HG02763 (cell line): ENCODE measurements around the gene BRI3BP.
"Not testable (repeated sequence)": the region's sequence is repeated elsewhere in the genome, so short reads cannot be mapped to it uniquely, and the experiment has no call there.

ENCODE experiments used
- ATAC-seq: cut with Tn5 transposase; IDR thresholded peaks from one replicate; pipeline ENCODE4 v1.9.1; 2021; ENCODE audit warnings: mild to moderate bottlenecking, moderate library complexity; ENCODE audit not compliant: unreplicated experiment

Gene BRI3BP

DNA sequence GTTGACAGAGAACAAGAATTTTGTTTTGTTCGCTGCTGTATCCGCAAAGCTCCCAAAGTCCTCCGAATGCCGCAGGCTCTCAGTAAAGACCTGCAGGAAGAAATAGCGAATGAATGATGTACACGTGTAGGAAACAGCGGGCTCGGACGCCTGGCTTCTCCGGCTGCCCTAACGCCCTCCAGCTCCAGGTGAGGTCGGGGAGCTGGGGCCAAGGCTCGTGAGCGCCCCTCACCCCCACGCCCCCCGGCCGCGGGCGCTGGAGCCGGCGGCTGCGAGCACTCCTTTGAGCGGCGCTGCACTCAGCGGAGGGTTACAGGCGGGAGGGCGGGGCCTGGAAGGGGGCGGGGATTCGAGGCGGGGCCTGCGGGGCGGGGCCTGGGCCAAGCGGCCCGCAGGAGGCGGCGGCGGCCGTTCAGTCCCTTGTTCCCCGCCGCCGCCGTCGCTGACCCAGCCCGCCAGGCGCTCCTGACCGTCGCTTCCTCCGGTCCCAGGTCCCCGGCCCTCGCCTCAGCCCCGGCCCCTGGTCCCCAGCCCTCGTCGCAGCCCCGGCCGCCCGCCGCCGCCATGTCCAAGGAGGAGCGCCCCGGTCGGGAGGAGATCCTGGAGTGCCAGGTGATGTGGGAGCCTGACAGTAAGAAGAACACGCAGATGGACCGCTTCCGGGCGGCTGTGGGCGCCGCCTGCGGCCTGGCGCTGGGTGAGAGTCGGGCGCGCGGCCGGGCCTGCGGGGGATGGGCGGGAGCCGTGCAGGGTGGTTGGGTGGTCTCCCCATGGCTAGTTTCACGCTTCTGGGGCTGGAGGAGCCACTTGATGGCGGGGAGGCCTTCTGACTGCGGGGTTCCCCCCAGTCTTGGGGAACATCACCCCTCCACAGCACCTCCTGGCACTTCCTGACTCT is 71.8 kb downstream of the BRI3BP start, which contains the start of gene AACS:
AACS (plus strand) TSS at position 415 of the 898 bp plus-strand sequence; CDS start at position 565, 150 bp downstream.
- peak; percentile 89 for ATAC-seq

DNA sequence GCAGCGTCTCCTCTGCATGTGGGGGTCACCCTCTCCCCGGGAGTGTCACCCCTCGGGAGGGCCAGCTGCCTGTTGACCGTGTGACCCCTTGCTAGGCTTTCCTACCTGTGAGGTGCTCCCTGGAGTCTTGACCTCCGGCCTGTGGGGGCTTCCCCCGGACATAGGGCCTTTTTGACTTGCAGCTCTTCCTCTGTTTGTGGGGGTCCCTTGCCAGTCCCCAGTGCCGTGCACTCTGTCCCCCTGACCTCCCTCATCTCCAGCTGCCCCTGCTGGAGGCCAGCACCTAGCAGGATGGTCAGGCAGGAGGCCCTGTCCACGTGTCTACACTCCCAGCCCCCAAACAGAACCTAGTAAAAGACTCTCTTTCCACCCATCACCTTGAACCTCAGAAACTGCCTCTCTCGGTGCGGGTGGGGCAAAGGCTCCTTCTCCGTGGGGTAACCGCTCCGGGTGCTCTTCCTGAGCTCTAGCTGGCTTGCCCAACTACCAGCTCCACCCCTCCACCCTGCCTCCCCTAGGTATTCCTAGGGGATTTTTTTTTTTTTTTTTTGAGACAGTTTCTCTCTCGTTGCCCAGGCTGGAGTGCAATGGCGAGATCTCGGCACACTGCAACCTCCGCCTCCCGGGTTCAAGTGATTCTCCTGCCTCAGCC is 72.6 kb downstream of the BRI3BP start:
- no peak for ATAC-seq

DNA sequence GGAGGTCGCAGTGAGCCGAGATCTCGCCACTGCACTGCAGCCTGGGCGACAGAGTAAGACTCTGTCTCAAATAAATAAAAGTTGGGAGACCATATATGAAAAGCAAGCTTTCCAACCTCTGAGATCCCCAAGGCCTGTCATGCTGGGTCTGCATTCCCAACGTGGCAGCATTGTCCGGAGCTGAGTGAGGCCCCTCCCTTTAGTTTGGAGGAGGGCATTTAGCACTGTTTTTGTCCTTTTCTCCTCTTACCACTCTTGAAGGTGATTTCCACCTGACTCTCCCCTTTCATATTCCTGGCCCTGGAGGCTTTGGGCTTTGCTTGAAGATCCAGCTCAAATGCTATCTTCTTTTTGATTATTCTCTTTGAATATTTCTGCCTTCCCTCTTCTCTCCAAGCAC is 74.9 kb downstream of the BRI3BP start:
- no peak for ATAC-seq

DNA sequence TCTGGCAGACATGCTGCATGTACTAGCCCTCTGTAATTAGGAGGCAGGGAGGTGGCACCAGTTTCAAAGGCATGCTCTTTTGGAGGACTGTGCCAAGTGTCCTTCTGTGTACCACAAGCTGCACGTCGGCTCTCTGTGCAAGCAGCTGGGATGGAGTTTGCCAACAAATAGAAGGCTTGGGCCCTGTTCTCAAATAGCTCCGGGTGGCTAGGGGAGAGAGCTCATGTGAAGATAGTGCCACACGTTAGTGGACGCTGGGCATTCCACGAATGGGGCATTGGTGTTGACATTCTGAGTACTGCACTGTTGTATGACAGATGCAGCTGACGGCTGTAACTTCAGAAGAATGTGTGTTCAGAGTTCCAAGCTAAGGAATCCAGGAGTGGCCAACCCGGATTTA is 76.2 kb downstream of the BRI3BP start:
- ATAC-seq = no peak

DNA sequence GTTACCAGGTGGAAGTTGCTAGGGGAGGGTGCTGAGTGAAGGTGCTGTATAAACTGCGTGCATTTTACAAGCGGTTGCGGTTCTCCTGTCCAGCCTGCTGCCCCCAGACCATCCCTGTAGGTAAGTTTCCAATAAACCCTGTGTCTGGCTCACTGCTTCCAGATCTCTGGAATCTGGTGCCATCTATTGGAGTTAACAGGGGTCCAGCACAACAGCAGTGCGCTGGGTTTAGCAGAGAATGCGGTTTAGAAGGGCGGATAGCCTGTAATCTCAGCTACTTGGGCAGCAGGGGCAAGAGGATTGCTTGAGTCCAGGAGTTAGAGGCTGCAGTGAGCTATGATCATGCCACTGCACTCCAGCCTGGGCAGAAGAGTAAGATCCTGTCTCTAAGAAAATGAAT is 76.7 kb downstream of the BRI3BP start:
- ATAC-seq = no peak

DNA sequence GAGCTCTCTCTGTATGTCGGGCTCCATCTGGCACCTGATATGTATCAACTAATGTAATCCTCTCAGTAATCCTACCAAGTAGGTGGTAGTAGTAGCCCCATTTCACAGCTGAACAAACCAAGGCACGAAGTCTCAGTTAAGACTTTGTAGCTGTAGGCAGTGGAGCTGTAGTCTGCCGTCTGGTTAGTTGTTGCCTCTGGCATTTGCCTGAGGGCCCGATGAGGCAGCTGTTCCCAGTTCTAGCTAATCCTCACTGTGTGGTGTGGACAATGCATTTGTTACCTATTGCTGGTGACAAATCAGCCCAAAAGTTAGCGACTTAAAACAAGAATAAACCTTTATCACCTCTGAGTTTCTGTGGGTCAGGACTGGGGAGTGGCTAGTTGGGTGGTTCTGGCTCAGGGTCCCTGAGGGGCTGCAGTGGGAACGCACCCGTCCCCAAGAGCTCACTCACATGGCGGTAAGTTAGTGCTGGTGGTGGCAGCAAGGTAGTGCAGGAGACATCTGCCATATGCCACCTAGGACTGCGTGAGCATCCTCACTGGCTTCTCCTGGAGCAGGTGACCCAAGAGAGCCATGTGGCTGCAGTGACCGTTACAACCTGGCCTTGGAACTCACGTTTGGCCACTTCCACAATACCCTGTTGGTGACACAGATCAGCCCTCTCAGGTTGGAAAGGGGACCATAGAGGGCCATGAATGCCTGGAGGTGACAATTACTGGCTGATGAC is 77.4 kb downstream of the BRI3BP start:
- no peak for ATAC-seq

DNA sequence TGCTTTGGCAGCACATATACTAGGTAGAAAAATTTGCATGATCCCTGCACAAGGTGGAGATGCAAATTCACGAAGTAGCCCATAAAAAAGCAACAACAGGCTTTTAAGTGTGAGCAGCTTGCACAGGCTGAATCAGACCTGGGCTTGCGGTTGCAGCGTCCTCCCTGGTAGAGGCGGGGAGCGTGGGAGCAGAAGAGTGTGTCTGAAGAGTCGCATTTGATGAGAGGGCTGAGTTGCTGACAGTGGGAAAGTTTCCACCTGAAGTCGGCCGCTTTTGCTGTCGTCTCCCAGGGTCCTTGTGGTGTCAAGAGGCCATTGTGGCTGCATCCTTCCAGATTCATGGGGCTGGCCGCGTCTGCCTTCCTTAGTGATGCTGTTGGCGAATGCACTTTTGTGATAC is 78.0 kb downstream of the BRI3BP start:
- no peak for ATAC-seq

DNA sequence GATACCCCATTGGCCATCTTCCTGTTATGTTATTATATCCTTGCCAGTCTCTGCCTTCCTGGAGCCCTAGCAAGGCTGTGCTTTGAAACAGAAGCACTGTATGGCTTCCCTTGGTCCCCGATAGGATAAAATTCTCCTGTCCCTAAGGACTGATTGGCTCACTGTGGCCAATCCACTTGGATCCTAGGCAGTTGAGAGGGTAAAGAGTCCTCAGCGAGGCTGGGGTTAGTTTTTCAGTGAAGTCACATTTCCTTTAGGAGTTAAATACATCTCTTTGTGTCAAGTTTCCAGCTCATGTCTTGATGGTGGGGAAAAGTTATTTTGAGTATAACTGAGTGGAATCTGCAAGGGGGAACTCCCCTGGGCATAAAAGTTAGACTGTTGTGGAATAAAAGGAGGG is 79.1 kb downstream of the BRI3BP start:
- no peak for ATAC-seq

DNA sequence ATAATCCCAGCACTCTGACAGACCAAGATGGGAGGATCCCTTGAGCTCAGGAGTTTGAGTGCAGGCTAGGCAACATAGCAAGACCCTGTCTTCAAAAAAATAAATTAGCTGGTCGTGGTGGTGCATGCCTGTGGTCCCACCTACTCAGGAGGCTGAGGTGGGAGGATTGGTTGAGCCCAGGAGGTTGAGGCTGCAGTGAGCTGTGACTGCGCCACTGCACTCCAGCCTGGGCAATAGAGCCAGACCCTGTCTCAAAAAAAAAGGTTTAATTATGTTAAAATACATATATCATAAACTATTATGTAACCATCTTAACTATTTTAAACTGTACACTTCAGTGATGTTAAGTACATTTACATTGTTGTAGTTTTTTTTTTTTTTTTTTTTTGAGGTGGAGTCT is 80.8 kb downstream of the BRI3BP start:
- ATAC-seq = not testable (repeated sequence)

DNA sequence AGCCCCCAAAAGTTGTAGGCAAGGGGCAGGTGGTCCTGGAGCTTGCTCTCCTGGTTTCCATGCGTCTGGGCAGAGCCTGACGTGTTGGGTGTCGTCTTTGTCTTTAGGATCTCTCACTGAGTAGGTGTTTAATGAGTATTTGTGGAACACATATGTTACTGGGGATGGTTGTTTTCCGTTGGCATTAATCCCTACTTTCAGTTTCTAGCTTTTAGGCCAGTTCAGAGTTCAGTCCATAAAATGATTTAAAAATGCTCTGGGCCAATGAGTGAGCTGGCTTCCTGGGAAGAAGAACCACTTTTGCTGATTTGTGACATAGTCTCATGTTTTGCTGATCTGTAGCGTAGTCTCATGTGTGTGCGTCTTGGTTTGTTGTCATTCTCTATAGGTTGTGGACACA is 82.7 kb downstream of the BRI3BP start:
- ATAC-seq = no peak

DNA sequence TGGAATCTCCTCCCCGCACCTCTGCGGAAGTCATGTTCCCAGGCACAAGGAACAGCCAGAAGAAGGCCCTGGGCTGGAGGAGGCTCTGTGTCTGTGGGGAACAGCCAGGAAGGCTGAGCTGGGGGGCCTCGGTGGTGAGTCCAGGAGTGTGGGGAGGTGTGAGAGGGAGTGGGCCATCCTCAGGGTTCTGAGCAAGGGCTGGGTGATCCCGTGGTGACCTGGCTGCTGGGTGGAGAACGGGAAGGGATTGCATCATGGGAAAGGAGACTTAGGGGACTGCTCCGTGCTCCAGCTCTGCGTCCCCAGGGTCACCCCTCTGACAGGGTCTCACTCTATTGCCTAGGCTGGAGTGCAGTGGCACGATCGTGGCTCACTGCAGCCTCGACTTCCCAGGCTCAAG is 85.6 kb downstream of the BRI3BP start:
- no peak for ATAC-seq

DNA sequence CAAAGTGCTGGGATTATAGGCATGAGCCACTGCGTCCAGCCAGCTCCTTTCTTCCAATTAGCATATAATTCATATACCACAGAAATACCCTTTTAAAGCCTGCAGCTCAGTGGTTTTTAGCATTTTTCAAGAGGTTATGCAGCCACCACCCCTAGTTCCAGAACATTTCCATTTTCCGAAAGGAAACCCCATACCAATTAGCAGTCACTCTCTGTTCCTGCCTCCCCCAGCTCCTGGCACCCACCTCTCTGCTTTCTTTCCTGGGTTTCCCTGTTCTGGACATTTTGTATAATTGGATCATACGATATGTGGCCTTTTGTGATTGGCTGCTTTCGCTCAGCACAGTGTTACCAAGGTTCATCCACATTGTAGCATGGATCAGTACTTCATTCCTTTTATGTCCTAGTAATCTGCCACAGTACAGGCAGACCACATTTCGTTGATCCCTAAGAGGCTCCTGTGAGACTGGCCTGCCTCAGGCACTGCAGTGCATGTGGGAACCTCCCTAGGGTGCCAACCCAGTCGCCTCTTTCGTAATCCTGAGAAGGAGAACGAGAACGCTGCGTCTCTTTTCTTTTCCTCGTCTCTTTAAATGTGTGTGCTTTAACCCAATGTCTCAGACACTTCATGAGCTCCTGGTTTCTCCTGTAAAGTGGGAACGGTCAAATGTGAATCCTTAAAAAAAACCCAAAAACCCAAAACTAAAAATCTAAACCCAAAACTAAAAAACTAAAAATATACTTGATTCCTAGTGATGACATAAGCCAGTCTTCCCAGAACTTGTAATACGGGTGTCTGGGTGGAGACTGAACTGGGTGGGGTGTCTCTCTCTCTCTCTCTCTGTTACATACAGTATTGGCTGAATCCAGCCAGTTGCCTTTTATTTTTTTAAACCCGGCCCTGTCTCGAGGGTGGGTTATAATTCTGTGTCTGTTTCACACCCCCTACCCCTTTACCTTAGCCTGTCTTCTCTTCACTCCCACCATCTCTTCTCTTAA is 86.5 kb downstream of the BRI3BP start:
- no peak for ATAC-seq
